ENCODE measurements around the gene RAD51C.
"Not testable (repeated sequence)": the region's sequence is repeated elsewhere in the genome, so short reads cannot be mapped to it uniquely, and the experiment has no call there.

RAD51C gene

GRCh38 chr17:58758890-58759289, 66.5 kb downstream of the RAD51C start:
- Histone ChIP-seq H3K9ac (ENCODE audit: low read length in 2 of 2) (no peak overlapping the region), H3K4me3 (ENCODE audit: low read length in 2 of 2) (no peak overlapping the region), H3K4me1 (ENCODE audit: control insufficient read depth, insufficient read depth, low read length) (peaks cover 7% of the 10 kb centered on the region), H3K36me3 (ENCODE audit: control insufficient read depth in 2 of 2, insufficient read depth in 2 of 2, low read length in 2 of 2) (no peaks in the 10 kb centered on the region), H3K9me3 (ENCODE audit: control insufficient read depth in 2 of 2, low read length in 2 of 2) (no peaks in the 10 kb centered on the region), H3K27ac (ENCODE audit: low read length) (no peak overlapping the region), H3K27me3 (ENCODE audit: control insufficient read depth in 1 of 2, insufficient read depth in 2 of 2, low read length in 2 of 2) (peaks cover 10 to 37% of the 10 kb centered on the region in 2 donors)

GRCh38 chr17:58759522-58759921, 67.1 kb downstream of the RAD51C start:
- no peak overlapping the region for H3K27ac ChIP-seq (ENCODE audit: low read length)
- H3K4me1 ChIP-seq (ENCODE audit: control insufficient read depth, insufficient read depth, low read length), result peaks cover 7% of the 10 kb centered on the region
- H3K9me3 ChIP-seq (ENCODE audit: control insufficient read depth in 2 of 2, low read length in 2 of 2), result no peaks in the 10 kb centered on the region
- H3K9ac ChIP-seq (ENCODE audit: low read length in 2 of 2), result no peak overlapping the region
- H3K27me3 ChIP-seq (ENCODE audit: control insufficient read depth in 1 of 2, insufficient read depth in 2 of 2, low read length in 2 of 2), result peaks cover 10 to 37% of the 10 kb centered on the region in 2 donors
- no peaks in the 10 kb centered on the region for H3K36me3 ChIP-seq (ENCODE audit: control insufficient read depth in 2 of 2, insufficient read depth in 2 of 2, low read length in 2 of 2)
- no peak overlapping the region for H3K4me3 ChIP-seq (ENCODE audit: low read length in 2 of 2)

GRCh38 chr17:58760248-58760647, 67.8 kb downstream of the RAD51C start:
- no peak overlapping the region for H3K27ac ChIP-seq (ENCODE audit: low read length)
- H3K4me1 ChIP-seq (ENCODE audit: control insufficient read depth, insufficient read depth, low read length), result peaks cover 7% of the 10 kb centered on the region
- no peak overlapping the region for H3K4me3 ChIP-seq (ENCODE audit: low read length in 2 of 2)
- peaks cover 9 to 37% of the 10 kb centered on the region in 2 donors for H3K27me3 ChIP-seq (ENCODE audit: control insufficient read depth in 1 of 2, insufficient read depth in 2 of 2, low read length in 2 of 2)
- no peak overlapping the region for H3K9ac ChIP-seq (ENCODE audit: low read length in 2 of 2)
- H3K9me3 ChIP-seq (ENCODE audit: control insufficient read depth in 2 of 2, low read length in 2 of 2), result no peaks in the 10 kb centered on the region
- H3K36me3 ChIP-seq (ENCODE audit: control insufficient read depth in 2 of 2, insufficient read depth in 2 of 2, low read length in 2 of 2), result no peaks in the 10 kb centered on the region

GRCh38 chr17:58763263-58763662, 70.9 kb downstream of the RAD51C start:
- Histone ChIP-seq H3K4me1 (ENCODE audit: control insufficient read depth, insufficient read depth, low read length) (no peaks in the 10 kb centered on the region), H3K36me3 (ENCODE audit: control insufficient read depth in 2 of 2, insufficient read depth in 2 of 2, low read length in 2 of 2) (no peaks in the 10 kb centered on the region), H3K9me3 (ENCODE audit: control insufficient read depth in 2 of 2, low read length in 2 of 2) (no peaks in the 10 kb centered on the region), H3K27me3 (ENCODE audit: control insufficient read depth in 1 of 2, insufficient read depth in 2 of 2, low read length in 2 of 2) (peaks cover 5 to 13% of the 10 kb centered on the region in 2 donors), H3K27ac (ENCODE audit: low read length) (no peak overlapping the region), H3K4me3 (ENCODE audit: low read length in 2 of 2) (no peak overlapping the region), H3K9ac (ENCODE audit: low read length in 2 of 2) (no peak overlapping the region)

GRCh38 chr17:58764373-58764772, 72.0 kb downstream of the RAD51C start:
- Histone ChIP-seq H3K4me1 (ENCODE audit: control insufficient read depth, insufficient read depth, low read length) (no peaks in the 10 kb centered on the region), H3K27me3 (ENCODE audit: control insufficient read depth in 1 of 2, insufficient read depth in 2 of 2, low read length in 2 of 2) (peaks cover 0 to 8% of the 10 kb centered on the region in 2 donors), H3K36me3 (ENCODE audit: control insufficient read depth in 2 of 2, insufficient read depth in 2 of 2, low read length in 2 of 2) (no peaks in the 10 kb centered on the region), H3K4me3 (ENCODE audit: low read length in 2 of 2) (no peak overlapping the region), H3K27ac (ENCODE audit: low read length) (no peak overlapping the region), H3K9me3 (ENCODE audit: control insufficient read depth in 2 of 2, low read length in 2 of 2) (no peaks in the 10 kb centered on the region), H3K9ac (ENCODE audit: low read length in 2 of 2) (no peak overlapping the region)

GRCh38 chr17:58778482-58778881, 86.1 kb downstream of the RAD51C start:
- H3K4me1 ChIP-seq (ENCODE audit: control insufficient read depth, insufficient read depth, low read length); H3K4me3 ChIP-seq (ENCODE audit: low read length in 2 of 2); H3K9me3 ChIP-seq (ENCODE audit: control insufficient read depth in 2 of 2, low read length in 2 of 2); H3K27me3 ChIP-seq (ENCODE audit: control insufficient read depth in 1 of 2, insufficient read depth in 2 of 2, low read length in 2 of 2); H3K27ac ChIP-seq (ENCODE audit: low read length); H3K9ac ChIP-seq (ENCODE audit: low read length in 2 of 2); H3K36me3 ChIP-seq (ENCODE audit: control insufficient read depth in 2 of 2, insufficient read depth in 2 of 2, low read length in 2 of 2): not testable (repeated sequence)

GRCh38 chr17:58779446-58779845, 87.0 kb downstream of the RAD51C start:
- Histone ChIP-seq H3K9ac (ENCODE audit: low read length in 2 of 2) (no peak overlapping the region), H3K27ac (ENCODE audit: low read length) (no peak overlapping the region), H3K4me3 (ENCODE audit: low read length in 2 of 2) (no peak overlapping the region), H3K27me3 (ENCODE audit: control insufficient read depth in 1 of 2, insufficient read depth in 2 of 2, low read length in 2 of 2) (no peaks in the 10 kb centered on the region), H3K36me3 (ENCODE audit: control insufficient read depth in 2 of 2, insufficient read depth in 2 of 2, low read length in 2 of 2) (no peaks in the 10 kb centered on the region), H3K4me1 (ENCODE audit: control insufficient read depth, insufficient read depth, low read length) (no peaks in the 10 kb centered on the region), H3K9me3 (ENCODE audit: control insufficient read depth in 2 of 2, low read length in 2 of 2) (no peaks in the 10 kb centered on the region)

- no peaks in the 10 kb centered on the region for H3K9me3 ChIP-seq (ENCODE audit: control insufficient read depth in 2 of 2, low read length in 2 of 2)
- H3K27me3 ChIP-seq (ENCODE audit: control insufficient read depth in 1 of 2, insufficient read depth in 2 of 2, low read length in 2 of 2), result no peaks in the 10 kb centered on the region
- no peaks in the 10 kb centered on the region for H3K36me3 ChIP-seq (ENCODE audit: control insufficient read depth in 2 of 2, insufficient read depth in 2 of 2, low read length in 2 of 2)
- no peak overlapping the region for H3K4me3 ChIP-seq (ENCODE audit: low read length in 2 of 2)
- H3K9ac ChIP-seq (ENCODE audit: low read length in 2 of 2), result no peak overlapping the region
- H3K4me1 ChIP-seq (ENCODE audit: control insufficient read depth, insufficient read depth, low read length), result no peaks in the 10 kb centered on the region
- no peak overlapping the region for H3K27ac ChIP-seq (ENCODE audit: low read length)
These were observed 91.0 kb downstream of the RAD51C start for GRCh38 chr17:58783380-58783779.

- Histone ChIP-seq H3K9me3 (ENCODE audit: control insufficient read depth in 2 of 2, low read length in 2 of 2) (no peaks in the 10 kb centered on the region), H3K36me3 (ENCODE audit: control insufficient read depth in 2 of 2, insufficient read depth in 2 of 2, low read length in 2 of 2) (no peaks in the 10 kb centered on the region)
These were observed 92.7 kb downstream of the RAD51C start for GRCh38 chr17:58785097-58785496.

More at GRCh38 chr17:58785097-58785496, 92.7 kb downstream of the RAD51C start:
- no peaks in the 10 kb centered on the region for H3K27me3 ChIP-seq (ENCODE audit: control insufficient read depth in 1 of 2, insufficient read depth in 2 of 2, low read length in 2 of 2)
- H3K9ac ChIP-seq (ENCODE audit: low read length in 2 of 2), result no peak overlapping the region
- H3K4me3 ChIP-seq (ENCODE audit: low read length in 2 of 2), result no peak overlapping the region
- no peak overlapping the region for H3K27ac ChIP-seq (ENCODE audit: low read length)
- H3K4me1 ChIP-seq (ENCODE audit: control insufficient read depth, insufficient read depth, low read length), result no peaks in the 10 kb centered on the region

Data from stomach smooth muscle (tissue), 2 donors.